Activated CD4-positive, alpha-beta T cell treated with anti-CD3 and anti-CD28 coated beads, Interleukin-2, amount 50 U/mL, for 16 hours (primary cell): ENCODE measurements around the gene MC1R.

Source experiments
- DNase-seq: peaks from one replicate; pipeline ENCODE4 v3.0.0-alpha.2; 2020

The MC1R gene

GRCh38 chr16:89897204-89897603 lies 21.5 kb upstream of the MC1R start:
- no peak for DNase-seq

GRCh38 chr16:89898201-89898967 lies 20.3 kb upstream of the MC1R start:
- DNase-seq, result no peak

- DNase-seq, result no peak
Measured at GRCh38 chr16:89899879-89900481, 18.7 kb upstream of the MC1R start.

- DNase-seq, result no peak
Measured at GRCh38 chr16:89900885-89901284, 17.8 kb upstream of the MC1R start.

GRCh38 chr16:89902980-89903379 lies 15.7 kb upstream of the MC1R start:
- DNase-seq, result no peak

DNA sequence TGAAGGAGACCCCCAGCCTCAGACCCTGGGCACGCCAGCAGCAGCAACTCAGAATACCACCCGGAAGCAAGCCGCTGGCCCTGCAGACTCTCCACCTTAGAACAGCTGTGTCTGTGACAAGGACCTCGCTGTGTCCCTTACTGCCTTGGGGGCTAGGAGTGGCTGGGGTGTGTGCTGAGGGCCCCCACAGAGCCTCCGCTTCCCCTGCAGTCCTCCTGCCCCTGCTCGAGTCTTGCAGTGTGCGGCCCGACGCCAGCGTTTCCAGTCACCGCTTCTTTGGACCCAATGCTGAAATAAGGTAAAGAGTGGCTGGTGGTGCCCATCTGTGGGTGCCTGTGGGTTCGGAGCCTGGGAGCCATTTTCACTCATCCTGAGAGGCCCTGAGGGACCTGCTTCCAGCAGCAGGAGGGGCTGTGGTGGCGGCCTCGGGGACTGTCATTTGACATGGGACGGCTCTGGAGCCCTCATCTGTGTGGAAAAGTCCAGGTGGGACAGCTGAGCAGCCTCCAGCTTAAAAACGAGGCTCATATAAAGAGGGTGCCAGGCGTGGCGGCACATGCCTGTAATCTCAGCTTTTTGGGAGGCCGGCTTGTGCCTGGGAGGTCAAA lies 14.7 kb upstream of the MC1R start:
- DNase-seq, result no peak

- no peak for DNase-seq
Measured at GRCh38 chr16:89904606-89905510, 13.8 kb upstream of the MC1R start.

DNA sequence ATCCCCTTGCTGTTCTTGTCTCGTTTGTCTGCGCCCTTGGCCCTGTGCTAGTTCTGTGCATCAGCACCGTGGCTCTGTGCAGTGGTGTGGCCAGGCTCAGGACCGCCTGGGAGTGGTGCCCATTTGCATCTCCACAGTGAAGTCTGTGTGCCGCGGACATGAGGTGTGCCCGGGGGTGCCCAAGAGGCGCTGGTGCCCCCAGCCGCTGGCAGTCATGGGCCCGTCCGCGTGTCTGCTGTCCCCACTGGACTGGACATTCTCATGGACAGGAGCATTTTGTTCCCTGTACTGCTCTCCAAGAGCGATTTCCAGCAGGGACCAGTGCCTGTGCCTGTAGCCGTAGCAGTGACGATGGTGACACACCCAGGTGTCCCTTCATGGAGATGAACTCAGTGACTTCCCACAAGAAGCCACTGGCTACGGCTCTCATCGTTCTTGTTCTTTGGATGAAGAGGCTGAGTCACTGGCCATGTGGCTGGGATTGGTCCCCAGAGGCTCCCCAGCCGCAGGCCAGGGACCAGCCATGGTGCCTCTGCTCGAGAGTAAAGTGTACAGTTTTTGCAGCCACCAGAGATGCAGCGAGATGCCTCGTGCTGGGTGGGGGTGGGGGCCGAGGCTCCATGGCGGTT lies 13.0 kb upstream of the MC1R start:
- no peak for DNase-seq

DNA sequence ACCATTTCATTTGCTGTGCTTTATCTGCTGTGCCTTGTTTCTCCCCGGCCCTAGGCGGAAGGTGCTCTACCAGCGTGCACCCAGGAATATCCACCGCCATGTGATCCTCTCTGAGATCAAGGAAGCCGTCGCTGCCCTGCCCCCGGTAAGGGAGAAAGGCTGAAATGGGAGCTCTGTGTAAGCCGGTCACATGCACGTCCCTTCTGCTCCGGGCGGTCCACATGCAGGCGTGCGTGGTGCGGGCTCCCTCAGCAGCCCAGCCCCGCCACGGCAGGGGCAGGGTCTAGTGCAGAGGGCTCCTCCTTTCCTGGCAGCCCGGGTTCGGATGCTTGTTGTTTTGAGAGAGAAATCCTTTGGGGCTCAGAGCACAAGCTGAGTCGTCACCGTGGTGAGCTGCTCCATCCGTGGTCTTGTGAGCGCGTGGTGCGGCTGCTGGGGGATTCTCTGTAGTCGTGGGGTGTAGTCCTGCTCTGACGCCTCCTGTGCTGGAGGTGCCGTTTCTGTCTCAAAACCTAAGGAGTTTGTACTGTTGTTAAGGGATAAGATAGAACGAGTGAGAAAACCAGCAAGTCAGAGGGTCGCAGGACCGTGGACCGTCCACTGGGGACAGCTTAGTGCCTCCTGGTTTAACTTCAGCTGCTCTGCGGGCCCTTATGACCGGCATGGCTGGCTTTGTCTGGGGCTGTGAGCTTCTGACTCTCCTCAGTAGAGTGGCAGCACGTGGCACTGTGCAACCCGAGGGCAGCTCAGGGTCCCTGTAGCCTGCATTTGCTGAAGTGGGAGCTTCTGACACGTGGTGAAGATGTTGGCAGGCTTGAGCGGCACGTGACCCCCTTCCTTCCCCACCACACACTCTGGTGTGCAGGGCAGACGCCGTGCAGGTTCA lies 12.3 kb upstream of the MC1R start:
- DNase-seq, result no peak

DNA sequence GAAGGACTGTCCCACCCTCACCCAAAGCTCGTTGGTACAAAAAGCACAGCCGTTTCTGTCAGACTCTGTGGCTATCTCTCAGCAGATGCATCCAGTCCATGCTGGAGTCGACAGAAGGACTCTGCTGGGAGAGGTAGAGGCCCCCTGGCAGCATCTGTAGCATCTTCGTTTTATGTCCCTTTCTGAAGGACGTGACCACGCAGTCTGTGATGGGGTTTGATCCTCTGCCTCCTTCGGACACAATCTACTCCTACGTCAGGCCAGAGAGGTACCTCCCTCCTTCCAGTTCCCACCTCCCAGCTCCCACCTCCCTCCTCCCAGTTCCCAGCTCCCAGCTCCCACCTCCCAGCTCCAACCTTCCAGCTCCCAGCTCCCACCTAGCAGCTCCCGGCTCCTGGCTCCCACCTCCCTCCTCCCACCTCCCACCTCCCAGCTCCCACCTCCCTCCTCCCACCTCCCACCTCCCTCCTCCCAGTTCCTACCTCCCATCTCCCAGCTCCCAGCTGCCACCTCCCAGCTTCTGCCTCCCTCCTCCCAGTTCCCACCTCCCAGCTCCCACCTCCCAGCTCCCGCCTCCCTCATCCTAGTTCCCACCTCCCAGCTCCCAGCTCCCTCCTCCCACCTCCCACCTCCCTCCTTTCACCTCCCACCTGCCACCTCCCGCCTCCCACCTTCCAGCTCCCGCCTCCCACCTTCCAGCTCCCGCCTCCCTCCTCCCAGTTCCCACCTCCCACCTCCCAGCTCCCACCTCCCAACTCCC lies 11.4 kb upstream of the MC1R start:
- no peak for DNase-seq

DNA sequence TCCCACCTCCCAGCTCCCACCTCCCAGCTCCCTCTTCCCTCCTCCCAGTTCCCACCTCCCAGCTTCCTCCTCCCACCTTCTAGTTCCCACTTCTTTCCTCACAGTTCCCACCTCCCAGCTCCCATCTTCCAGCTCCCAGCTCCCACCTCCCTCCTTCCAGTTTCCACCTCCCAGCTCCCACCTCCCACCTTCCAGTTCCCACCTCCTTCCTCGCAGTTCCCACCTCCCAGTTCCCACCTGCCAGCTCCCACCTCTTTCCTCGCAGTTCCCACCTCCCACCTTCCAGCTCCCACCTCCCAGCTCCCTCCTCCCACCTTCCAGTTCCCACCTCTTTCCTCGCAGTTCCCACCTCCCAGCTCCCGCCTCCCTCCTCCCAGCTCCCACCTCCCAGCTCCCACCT lies 10.4 kb upstream of the MC1R start:
- no peak for DNase-seq

DNA sequence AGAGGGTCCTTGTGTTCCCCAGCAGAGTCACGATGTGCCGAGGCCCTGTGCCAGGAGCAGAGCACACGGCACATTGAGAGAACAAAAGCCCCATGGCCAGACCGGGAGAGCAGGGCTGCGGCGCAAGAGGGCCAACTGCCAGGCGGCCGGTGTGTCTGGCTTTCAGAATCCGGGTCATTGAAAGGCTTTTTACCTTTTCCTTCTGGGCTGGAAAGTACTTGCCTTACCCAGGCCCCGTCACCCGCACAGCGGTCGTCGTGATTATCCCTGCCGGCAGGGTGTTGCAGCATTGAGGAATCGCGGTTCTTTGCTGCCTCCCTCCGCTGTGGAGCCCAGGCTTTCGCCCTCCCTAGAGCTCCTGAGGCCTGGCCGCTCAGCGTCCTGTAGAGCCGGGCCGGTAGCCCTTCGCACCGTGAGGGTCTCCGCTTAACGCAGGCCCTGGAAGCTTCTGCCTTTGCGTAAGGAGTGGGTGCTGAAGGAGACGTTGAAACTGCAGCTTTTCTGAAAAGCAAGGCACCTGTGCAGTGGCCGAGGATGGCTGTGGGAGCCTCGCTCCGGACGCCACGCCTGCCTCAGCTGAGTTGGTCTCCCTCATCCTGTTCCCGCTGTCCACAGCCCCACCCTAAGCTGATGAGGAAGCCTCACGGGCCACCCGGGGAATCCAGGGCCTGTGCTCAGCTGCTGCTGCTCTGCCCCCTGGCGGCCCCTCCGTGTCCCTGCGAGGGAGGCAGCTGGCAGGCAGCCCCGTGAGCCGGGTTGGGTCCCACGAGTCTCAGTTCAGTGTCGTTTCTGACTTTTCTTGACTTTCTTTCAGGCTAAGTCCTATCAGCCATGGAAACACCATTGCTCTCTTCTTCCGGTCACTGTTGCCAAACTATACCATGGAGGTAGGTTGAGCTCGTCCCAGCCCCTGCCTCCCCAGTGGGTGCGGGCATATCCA lies 8.6 kb upstream of the MC1R start:
- DNase-seq, result peak; percentile 68

GRCh38 chr16:89910717-89911354 lies 7.8 kb upstream of the MC1R start:
- DNase-seq, result no peak

GRCh38 chr16:89911375-89911774 lies 7.3 kb upstream of the MC1R start:
- DNase-seq, result no peak

DNA sequence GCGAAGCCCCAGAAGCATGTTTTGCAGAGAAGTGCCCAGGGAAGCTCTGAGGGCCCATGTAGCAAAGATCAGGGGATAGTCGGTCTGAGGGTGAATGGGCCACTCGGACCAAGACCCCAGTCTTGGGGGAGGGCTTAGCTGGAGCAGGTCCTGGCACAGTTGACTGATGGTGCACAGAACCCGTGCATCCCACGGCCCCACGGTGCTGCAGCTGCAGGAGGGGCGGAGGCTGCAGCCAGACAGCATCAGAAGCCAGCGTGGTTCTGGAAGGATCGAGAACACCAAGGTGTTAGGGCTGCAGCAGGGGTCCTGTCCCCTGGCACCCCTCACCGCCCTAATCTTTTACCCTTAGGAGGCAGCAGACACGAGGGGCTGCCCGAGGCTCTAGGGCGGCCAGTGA lies 6.5 kb upstream of the MC1R start:
- DNase-seq, result no peak

DNA sequence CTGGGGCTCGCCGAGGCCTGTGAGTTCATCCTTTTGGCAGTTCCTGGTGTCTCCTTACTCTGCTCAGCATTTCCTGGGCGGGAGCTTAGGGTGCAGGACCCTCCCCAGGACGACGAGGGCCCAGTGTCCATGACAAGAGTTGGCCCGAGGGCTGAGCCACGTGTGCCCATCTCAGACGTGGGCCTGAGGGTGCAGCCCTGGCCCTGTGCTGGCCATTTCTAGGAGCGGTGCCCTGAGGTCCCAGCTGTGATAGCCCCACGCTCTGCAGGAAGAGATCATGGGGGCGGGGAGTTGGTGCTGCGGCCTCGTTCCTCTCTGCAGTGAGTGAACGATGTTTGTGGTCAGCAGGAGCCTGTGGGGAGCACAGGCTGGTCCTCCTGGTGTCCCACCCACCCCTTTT lies 6.0 kb upstream of the MC1R start:
- no peak for DNase-seq

DNA sequence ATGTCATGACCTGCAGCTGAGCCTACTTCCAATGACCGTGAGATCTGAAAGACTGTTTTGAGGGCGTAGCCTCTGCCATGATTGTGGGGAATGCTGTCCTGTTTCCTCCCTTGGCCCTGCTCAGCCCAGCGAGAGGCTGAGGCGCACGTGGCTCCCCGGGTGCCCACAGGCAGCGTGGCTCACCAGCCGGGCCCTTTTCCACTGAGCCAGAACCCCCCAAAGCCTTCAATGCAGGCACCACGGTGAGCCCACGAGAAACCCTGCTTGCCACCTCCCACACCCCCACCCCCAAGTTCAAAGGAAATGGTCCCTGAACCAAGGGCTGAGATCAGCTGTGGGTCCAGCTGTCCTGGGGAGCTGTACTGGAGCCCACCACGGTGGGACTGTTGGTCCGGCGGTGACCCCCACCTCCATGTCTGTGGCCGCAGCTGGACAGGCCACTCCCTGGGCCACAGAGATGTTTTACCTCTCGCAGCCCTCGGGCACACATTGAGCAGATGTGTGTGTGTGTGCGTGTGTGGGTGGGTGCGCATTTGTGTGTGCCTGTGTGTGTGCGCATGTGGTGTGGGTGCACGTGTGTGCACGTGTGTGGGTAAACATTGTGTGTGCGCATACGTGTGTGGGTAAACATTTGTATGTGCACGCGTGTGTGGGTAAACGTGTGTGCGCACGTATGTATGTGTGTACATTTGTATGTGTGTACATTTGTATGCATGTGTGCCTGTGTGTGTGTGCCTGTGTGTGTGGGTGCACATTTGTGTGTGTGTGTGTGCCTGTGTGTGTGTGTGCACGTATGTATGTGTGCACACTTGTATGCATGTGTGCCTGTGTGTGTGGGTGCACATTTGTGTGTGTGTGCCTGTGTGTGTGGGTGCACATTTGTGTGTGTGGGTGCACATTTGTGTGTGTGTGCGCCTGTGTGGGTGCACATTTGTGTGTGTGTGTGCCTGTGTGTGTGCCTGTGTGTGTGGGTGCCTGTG lies 5.0 kb upstream of the MC1R start:
- no peak for DNase-seq
